GM12874 (cell line): ENCODE data around the gene SELENOH.

ENCODE experiments used
- CTCF ChIP-seq: IDR thresholded peaks from 2 replicates; pipeline ENCODE4 v1.5.1; 2011; ENCODE audit warnings: low read depth, mild to moderate bottlenecking, control low read depth, low read length, moderate library complexity; ENCODE audit not compliant: insufficient read depth

The SELENOH gene

GRCh38 chr11:57735619-57736298 lies 5.5 kb upstream of the SELENOH start:
- TF ChIP-seq CTCF = no peak

- TF ChIP-seq CTCF = no peak
Observed at GRCh38 chr11:57742087-57742452, 779 bp downstream of the SELENOH start.

- no peak for TF ChIP-seq CTCF
Observed at GRCh38 chr11:57744357-57744756, 3.1 kb downstream of the SELENOH start.

GRCh38 chr11:57745206-57745605 lies 3.9 kb downstream of the SELENOH start:
- TF ChIP-seq CTCF = no peak

GRCh38 chr11:57746920-57747319 lies 5.6 kb downstream of the SELENOH start:
- no peak for TF ChIP-seq CTCF

GRCh38 chr11:57751176-57751575 lies 9.9 kb downstream of the SELENOH start:
- TF ChIP-seq CTCF = no peak

- TF ChIP-seq CTCF = 0 out of 2 replicates have a peak, but pooled peaks have one; percentile 19
Observed at GRCh38 chr11:57751676-57752253, 10.5 kb downstream of the SELENOH start, which contains the start of gene BTBD18. BTBD18 (minus strand) TSS chr11:57751819; CDS start chr11:57751188, 631 bp downstream.
